ENCODE data around the gene GPR65. TPM values are rescaled to one million over a fixed set of nuclear protein-coding genes. Genes with fewer than 3 reads are reported as not detected.

The GPR65 gene
- total RNA-seq (2014; rRNA removed) (not detected in 2 replicates), Bru-seq, nascent RNA (percentile 7 among the genes with signal in this experiment), BruChase-seq, experiment 1, labeled RNA remaining after a 6-hour chase (percentile 7 among the genes with signal in this experiment), BruChase-seq, experiment 2, labeled RNA remaining after a 2-hour chase (percentile 10 among the genes with signal in this experiment)
- long read RNA-seq = 0 reads

GRCh38 chr14:88005050-88005481, at the start of gene GPR65:
Gene GPR65 (plus strand): TSS chr14:88005135. CDS start chr14:88010848, 5,713 bp downstream.
- H3K27ac ChIP-seq (ENCODE audit: low read length) = no peak within 1 kb of the TSS
- no peak within 1 kb of the TSS for H2AFZ ChIP-seq (ENCODE audit: low read length)
- POLR2A ChIA-PET (ENCODE audit: unreplicated experiment) = no interaction called here
- no peak for TF ChIP-seq EZH2phosphoT487 (IDR thresholded peaks at IDR 0.05; ENCODE audit: borderline replicate concordance, low read length)
- TF ChIP-seq, protein P1, sequence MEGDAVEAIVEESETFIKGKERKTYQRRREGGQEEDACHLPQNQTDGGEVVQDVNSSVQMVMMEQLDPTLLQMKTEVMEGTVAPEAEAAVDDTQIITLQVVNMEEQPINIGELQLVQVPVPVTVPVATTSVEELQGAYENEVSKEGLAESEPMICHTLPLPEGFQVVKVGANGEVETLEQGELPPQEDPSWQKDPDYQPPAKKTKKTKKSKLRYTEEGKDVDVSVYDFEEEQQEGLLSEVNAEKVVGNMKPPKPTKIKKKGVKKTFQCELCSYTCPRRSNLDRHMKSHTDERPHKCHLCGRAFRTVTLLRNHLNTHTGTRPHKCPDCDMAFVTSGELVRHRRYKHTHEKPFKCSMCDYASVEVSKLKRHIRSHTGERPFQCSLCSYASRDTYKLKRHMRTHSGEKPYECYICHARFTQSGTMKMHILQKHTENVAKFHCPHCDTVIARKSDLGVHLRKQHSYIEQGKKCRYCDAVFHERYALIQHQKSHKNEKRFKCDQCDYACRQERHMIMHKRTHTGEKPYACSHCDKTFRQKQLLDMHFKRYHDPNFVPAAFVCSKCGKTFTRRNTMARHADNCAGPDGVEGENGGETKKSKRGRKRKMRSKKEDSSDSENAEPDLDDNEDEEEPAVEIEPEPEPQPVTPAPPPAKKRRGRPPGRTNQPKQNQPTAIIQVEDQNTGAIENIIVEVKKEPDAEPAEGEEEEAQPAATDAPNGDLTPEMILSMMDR (conservative IDR thresholded peaks at IDR 0.05; ENCODE audit: low read depth, low read length) = no peak
- no peak for TF ChIP-seq EZH2 (IDR thresholded peaks at IDR 0.05; ENCODE audit: low read length, unreplicated experiment)
- CTCF ChIA-PET = no interaction called here
- no peak within 1 kb of the TSS for H3K9ac ChIP-seq (ENCODE audit: low read length)
- H3K9me2 ChIP-seq (replicated peaks; ENCODE audit: low read length) = no peaks in the 10 kb centered on the region
- H3K4me1 ChIP-seq (ENCODE audit: insufficient read depth, low read length) = no peaks in the 10 kb centered on the region
- H3K4me2 ChIP-seq (ENCODE audit: low read length) = no peak within 1 kb of the TSS
- H3K4me3 ChIP-seq (ENCODE audit: low read length) = no peak within 1 kb of the TSS
- intact Hi-C loops (cut with micrococcal nuclease) = no loop called here
- no peaks in the 10 kb centered on the region for H3K36me3 ChIP-seq (ENCODE audit: low read depth, low read length)
- H3K9me3 ChIP-seq (ENCODE audit: low read length) = no peaks in the 10 kb centered on the region
- no peak for ATAC-seq
- no peaks in the 10 kb centered on the region for H3K79me2 ChIP-seq (ENCODE audit: low read length)
- H4K20me1 ChIP-seq (ENCODE audit: low read length) = no peaks in the 10 kb centered on the region
- no peaks in the 10 kb centered on the region for H3F3A ChIP-seq (ENCODE audit: low read length, unreplicated experiment)
- no peaks in the 10 kb centered on the region for H3K27me3 ChIP-seq (ENCODE audit: low read length)
- no peak for DNase-seq
- BruUV-seq (replicated peaks) = no TSS peak

DNA sequence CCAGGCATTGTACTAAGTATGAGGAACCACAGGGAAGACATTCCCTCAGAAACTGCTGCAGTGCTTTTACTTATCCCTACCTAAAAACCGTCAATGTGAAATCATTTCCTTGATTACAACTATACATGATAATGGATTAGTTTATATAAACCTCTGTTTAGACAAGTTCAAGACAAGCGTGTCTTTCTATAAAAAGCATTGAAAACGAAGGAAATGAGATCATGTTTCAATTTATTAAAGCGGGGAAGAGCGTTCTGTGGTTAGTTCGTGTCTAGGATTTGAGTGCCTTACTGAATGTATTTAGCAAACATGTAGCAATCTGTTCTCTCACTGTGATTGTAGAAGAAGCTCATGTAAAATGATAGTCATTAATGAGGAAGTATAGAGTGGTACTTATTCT, 49.4 kb upstream of the GPR65 start:
- no peak for ATAC-seq

More for the DNA sequence above, 49.4 kb upstream of the GPR65 start:
- Histone ChIP-seq H3K4me2 (ENCODE audit: low read length) (no peak overlapping the region), H3F3A (ENCODE audit: low read length, unreplicated experiment) (no peaks in the 10 kb centered on the region), H3K36me3 (ENCODE audit: low read depth, low read length) (no peaks in the 10 kb centered on the region), H3K9me2 (replicated peaks; ENCODE audit: low read length) (no peaks in the 10 kb centered on the region), H2AFZ (ENCODE audit: low read length) (no peak overlapping the region), H3K9ac (ENCODE audit: low read length) (no peak overlapping the region), H3K27ac (ENCODE audit: low read length) (no peak overlapping the region), H3K79me2 (ENCODE audit: low read length) (no peaks in the 10 kb centered on the region), H3K9me3 (ENCODE audit: low read length) (no peaks in the 10 kb centered on the region), H3K27me3 (ENCODE audit: low read length) (no peaks in the 10 kb centered on the region), H3K4me3 (ENCODE audit: low read length) (no peak overlapping the region), H4K20me1 (ENCODE audit: low read length) (no peaks in the 10 kb centered on the region), H3K4me1 (ENCODE audit: insufficient read depth, low read length) (no peaks in the 10 kb centered on the region)
- CTCF ChIA-PET = no interaction called here
- POLR2A ChIA-PET (ENCODE audit: unreplicated experiment) = no interaction called here
- no TSS peak for BruUV-seq (replicated peaks)
- TF ChIP-seq EZH2 (IDR thresholded peaks at IDR 0.05; ENCODE audit: low read length, unreplicated experiment) (no peak), EZH2phosphoT487 (IDR thresholded peaks at IDR 0.05; ENCODE audit: borderline replicate concordance, low read length) (no peak)
- TF ChIP-seq, protein P1 (conservative IDR thresholded peaks at IDR 0.05; ENCODE audit: low read depth, low read length) = no peak
- DNase-seq = no peak
- intact Hi-C loops (cut with micrococcal nuclease) = no loop called here
